ENCODE results near the gene DUSP28. TPM values are rescaled to one million over a fixed set of nuclear protein-coding genes. Genes with fewer than 3 reads are reported as not detected.

The DUSP28 gene
- total and polyA plus RNA-seq, 10 of the 15 experiments (the other 5 are each of a cell fraction or from before 2014, with no cell fraction given), result 2.5 to 12.5 (median 6.4) TPM

- TF ChIP-seq PKNOX1 (IDR thresholded peaks at IDR 0.05) (no peak), PML (IDR thresholded peaks at IDR 0.05; ENCODE audit: low read length) (no peak), POLR2AphosphoS2 (IDR thresholded peaks at IDR 0.05; ENCODE audit: low read depth, low read length) (no peak), RAD21 (IDR thresholded peaks at IDR 0.05; ENCODE audit: insufficient read depth, low read depth, low read length) (no peak)
- TF ChIP-seq, protein P1, sequence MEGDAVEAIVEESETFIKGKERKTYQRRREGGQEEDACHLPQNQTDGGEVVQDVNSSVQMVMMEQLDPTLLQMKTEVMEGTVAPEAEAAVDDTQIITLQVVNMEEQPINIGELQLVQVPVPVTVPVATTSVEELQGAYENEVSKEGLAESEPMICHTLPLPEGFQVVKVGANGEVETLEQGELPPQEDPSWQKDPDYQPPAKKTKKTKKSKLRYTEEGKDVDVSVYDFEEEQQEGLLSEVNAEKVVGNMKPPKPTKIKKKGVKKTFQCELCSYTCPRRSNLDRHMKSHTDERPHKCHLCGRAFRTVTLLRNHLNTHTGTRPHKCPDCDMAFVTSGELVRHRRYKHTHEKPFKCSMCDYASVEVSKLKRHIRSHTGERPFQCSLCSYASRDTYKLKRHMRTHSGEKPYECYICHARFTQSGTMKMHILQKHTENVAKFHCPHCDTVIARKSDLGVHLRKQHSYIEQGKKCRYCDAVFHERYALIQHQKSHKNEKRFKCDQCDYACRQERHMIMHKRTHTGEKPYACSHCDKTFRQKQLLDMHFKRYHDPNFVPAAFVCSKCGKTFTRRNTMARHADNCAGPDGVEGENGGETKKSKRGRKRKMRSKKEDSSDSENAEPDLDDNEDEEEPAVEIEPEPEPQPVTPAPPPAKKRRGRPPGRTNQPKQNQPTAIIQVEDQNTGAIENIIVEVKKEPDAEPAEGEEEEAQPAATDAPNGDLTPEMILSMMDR (IDR thresholded peaks at IDR 0.05 in 2 of 3, conservative IDR thresholded peaks at IDR 0.05 in 1 of 3; ENCODE audit: control insufficient read depth in 2 of 3, extremely low read depth in 1 of 3, insufficient read depth in 1 of 3, low read depth in 3 of 3, low read length in 3 of 3), result no peak
- TF ChIP-seq, protein P2, sequence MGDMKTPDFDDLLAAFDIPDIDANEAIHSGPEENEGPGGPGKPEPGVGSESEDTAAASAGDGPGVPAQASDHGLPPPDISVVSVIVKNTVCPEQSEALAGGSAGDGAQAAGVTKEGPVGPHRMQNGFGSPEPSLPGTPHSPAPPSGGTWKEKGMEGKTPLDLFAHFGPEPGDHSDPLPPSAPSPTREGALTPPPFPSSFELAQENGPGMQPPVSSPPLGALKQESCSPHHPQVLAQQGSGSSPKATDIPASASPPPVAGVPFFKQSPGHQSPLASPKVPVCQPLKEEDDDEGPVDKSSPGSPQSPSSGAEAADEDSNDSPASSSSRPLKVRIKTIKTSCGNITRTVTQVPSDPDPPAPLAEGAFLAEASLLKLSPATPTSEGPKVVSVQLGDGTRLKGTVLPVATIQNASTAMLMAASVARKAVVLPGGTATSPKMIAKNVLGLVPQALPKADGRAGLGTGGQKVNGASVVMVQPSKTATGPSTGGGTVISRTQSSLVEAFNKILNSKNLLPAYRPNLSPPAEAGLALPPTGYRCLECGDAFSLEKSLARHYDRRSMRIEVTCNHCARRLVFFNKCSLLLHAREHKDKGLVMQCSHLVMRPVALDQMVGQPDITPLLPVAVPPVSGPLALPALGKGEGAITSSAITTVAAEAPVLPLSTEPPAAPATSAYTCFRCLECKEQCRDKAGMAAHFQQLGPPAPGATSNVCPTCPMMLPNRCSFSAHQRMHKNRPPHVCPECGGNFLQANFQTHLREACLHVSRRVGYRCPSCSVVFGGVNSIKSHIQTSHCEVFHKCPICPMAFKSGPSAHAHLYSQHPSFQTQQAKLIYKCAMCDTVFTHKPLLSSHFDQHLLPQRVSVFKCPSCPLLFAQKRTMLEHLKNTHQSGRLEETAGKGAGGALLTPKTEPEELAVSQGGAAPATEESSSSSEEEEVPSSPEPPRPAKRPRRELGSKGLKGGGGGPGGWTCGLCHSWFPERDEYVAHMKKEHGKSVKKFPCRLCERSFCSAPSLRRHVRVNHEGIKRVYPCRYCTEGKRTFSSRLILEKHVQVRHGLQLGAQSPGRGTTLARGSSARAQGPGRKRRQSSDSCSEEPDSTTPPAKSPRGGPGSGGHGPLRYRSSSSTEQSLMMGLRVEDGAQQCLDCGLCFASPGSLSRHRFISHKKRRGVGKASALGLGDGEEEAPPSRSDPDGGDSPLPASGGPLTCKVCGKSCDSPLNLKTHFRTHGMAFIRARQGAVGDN (IDR thresholded peaks at IDR 0.05), result no peak
Measured at GRCh38 chr2:240576036-240576435, 15.9 kb downstream of the DUSP28 start (continued).
